Lower lobe of right lung (tissue), 2 donors: ENCODE data around the gene SLC39A10. TPM values are rescaled to one million over a fixed set of nuclear protein-coding genes. Genes with fewer than 3 reads are reported as not detected.

ENCODE experiments used
- ATAC-seq, 2 donors: fragments of 200-7000 bp; cut with Tn5 transposase; one replicate each; pipeline ENCODE4 v1.9.1; 2020 to 2022; ENCODE audit warnings: mild to moderate bottlenecking in 2 of 2, moderate library complexity in 2 of 2
- DNase-seq: peaks from one replicate; pipeline ENCODE4 v3.0.0-alpha.2; 2020
- H3K27ac ChIP-seq: fragments of 200-600 bp; one replicate; pipeline ENCODE4 v1.8.0; 2022
- H3K27me3 ChIP-seq: fragments of 200-600 bp; one replicate; pipeline ENCODE4 v1.8.0; 2022; ENCODE audit warnings: low read depth
- H3K36me3 ChIP-seq: fragments of 200-600 bp; one replicate; pipeline ENCODE4 v1.8.0; 2022; ENCODE audit warnings: mild to moderate bottlenecking
- H3K4me1 ChIP-seq: fragments of 200-600 bp; one replicate; pipeline ENCODE4 v1.8.0; 2022
- H3K4me3 ChIP-seq: fragments of 200-600 bp; one replicate; pipeline ENCODE4 v1.8.0; 2022; ENCODE audit warnings: mild to moderate bottlenecking
- H3K9me3 ChIP-seq: fragments of 200-600 bp; one replicate; pipeline ENCODE4 v1.8.0; 2022
- intact Hi-C: fragments of 100-400 bp; cut with DNase I; formaldehyde crosslinking; loops from one replicate; pipeline ENCODE4 v1.11.0; 2022
- total RNA-seq: library from RNA; stranded (reverse); fragmentation: NEBNext Ultra II Directional; extraction: Animal tissue kit (Norgen Biotek cat#: 25700); gene quantifications from one replicate; pipeline ENCODE4 v1.2.1, GENCODE V29; 2021
- TF ChIP-seq, protein P1 (sequence below): fragments of 200-600 bp; IDR thresholded peaks from one replicate; pipeline ENCODE4 v1.8.0; 2022; ENCODE audit warnings: antibody characterized with exemption, mild to moderate bottlenecking
- donor health status: DM: no; HTN: yes; CAD: no; lungs with severe emphysema.

Gene SLC39A10
- total RNA-seq, 1 donor from 2014 or later = 37.2 TPM

DNA sequence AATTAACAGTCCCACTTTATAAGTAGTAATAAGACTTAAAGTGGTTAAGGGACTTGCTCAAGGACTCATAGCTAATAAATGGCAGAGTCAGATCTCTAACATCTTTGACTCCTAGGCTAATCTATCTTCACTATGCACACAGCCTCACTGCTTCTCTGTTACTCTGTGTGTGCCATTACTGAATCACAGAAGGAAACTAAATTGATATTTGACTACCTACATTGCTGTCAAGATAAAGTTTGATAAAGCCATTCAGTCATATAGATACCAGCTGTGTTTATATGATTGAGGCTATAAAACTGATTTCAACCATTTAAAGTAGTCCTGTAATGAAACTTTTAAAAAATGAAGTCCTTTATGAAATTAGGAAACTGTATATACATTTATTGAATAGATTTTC is 10.9 kb downstream of the SLC39A10 start:
- no peaks in the 10 kb centered on the region for H3K27me3 ChIP-seq
- ATAC-seq = no peak
- no peaks in the 10 kb centered on the region for H3K36me3 ChIP-seq
- H3K4me1 ChIP-seq = no peaks in the 10 kb centered on the region
- no peaks in the 10 kb centered on the region for H3K9me3 ChIP-seq
- TF ChIP-seq, protein P1, sequence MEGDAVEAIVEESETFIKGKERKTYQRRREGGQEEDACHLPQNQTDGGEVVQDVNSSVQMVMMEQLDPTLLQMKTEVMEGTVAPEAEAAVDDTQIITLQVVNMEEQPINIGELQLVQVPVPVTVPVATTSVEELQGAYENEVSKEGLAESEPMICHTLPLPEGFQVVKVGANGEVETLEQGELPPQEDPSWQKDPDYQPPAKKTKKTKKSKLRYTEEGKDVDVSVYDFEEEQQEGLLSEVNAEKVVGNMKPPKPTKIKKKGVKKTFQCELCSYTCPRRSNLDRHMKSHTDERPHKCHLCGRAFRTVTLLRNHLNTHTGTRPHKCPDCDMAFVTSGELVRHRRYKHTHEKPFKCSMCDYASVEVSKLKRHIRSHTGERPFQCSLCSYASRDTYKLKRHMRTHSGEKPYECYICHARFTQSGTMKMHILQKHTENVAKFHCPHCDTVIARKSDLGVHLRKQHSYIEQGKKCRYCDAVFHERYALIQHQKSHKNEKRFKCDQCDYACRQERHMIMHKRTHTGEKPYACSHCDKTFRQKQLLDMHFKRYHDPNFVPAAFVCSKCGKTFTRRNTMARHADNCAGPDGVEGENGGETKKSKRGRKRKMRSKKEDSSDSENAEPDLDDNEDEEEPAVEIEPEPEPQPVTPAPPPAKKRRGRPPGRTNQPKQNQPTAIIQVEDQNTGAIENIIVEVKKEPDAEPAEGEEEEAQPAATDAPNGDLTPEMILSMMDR = no peak
- no peak overlapping the region for H3K4me3 ChIP-seq
- intact Hi-C loops = no loop called here
- DNase-seq = no peak
- H3K27ac ChIP-seq = no peak overlapping the region

DNA sequence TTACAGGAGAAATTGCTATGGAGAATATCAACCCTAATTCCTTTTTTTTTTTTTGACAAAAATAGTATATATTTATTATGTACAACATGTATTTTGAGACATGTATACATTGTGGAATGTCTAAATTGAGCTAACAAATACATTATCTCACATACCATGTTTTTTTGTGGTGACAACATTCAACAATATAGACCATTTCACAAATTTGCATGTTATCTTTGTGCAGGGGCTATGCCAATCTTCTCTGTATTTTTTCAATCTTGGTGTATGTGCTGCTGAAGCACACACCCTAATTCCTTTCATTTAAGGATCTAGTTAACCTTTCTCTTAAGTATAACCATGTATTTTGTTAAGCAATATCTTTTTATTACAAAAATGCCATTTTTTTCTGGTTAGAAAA is 13.2 kb downstream of the SLC39A10 start:
- no peaks in the 10 kb centered on the region for H3K27me3 ChIP-seq
- TF ChIP-seq, protein P1 = no peak
- DNase-seq = no peak

DNA sequence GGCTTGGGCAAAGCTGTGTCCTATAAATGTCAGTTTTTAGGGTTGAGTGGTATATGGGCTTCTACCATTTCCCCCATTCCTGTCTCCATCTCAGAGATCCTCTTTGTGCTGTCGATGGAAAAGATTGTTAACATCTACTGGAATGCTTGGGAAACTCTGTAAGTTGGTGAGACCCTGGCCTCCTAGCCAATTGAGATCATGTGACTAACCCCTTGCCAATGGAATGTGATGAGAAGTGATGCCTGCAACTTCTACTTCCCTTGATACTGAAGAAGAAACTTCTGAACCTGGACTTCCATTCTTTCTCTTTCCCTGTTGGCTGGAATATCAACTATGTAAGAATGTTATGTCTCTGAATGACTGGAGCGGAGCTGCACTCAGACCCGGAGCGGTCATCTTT is 14.5 kb downstream of the SLC39A10 start:
- Histone ChIP-seq H3K9me3 (no peaks in the 10 kb centered on the region), H3K27ac (no peak overlapping the region), H3K4me1 (no peaks in the 10 kb centered on the region), H3K27me3 (no peaks in the 10 kb centered on the region), H3K36me3 (no peaks in the 10 kb centered on the region), H3K4me3 (no peak overlapping the region)
- DNase-seq (no peak), ATAC-seq (no peak)
- intact Hi-C loops = no loop called here
- TF ChIP-seq, protein P1 = no peak

More for the DNA sequence above, 13.2 kb downstream of the SLC39A10 start:
- no peak overlapping the region for H3K27ac ChIP-seq
- H3K9me3 ChIP-seq = no peaks in the 10 kb centered on the region
- ATAC-seq = no peak
- no peaks in the 10 kb centered on the region for H3K36me3 ChIP-seq
- H3K4me3 ChIP-seq = no peak overlapping the region
- intact Hi-C loops = no loop called here
- no peaks in the 10 kb centered on the region for H3K4me1 ChIP-seq

DNA sequence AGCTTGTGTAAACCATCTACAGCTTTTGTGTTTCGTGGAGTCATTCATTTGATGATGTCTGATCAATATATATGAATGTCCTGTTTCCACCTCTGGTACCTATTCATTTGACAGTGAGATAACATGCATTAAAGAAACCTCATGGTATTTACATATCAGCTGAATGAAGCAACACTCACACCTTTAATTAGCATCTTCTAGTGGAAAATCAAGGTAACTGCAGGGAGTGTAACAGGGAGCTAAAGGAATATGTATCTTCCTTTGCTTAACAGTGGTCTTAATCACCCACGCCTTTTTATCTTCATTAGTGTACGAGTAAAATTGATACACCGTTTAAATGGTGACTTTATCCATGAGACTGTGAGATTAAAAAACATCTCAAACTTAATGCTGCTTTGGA is 15.6 kb downstream of the SLC39A10 start:
- ATAC-seq = no peak

DNA sequence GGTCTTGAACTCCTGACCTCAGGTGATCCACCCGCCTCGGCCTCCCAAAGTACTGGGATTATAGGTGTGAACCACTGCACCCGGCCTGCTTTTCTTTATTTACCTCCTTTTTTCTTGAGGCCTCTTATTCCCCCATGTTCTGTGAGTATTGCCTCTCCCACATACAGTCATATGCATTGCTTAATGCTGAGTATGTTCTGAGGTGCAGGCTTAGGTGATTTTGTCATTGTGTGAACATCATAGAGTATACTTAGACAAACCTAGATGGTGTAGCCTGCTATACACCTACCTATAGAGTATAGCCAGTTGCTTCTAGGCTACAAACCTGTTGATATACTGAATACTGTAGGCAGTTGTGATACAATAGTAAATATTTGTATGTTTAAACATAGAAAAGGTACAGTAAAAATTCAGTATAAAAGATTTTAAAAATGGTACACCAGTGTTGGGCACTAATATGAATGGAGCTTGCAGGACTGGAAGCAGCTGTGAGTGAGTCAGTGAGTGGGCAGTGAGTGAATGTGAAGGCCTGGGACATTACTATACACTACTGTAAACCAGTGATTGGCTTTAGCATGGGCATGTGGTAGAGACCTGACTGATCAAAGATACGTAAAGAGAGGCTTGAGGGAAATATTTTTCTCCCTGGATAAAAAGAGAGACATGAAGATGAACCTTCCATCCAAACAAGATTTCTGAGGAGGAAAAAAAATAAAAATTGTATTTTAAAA is 17.6 kb downstream of the SLC39A10 start:
- no peaks in the 10 kb centered on the region for H3K27me3 ChIP-seq
- no peak overlapping the region for H3K27ac ChIP-seq
- intact Hi-C loops = no loop called here
- no peak overlapping the region for H3K4me3 ChIP-seq
- no peak for ATAC-seq
- H3K36me3 ChIP-seq = no peaks in the 10 kb centered on the region
- TF ChIP-seq, protein P1 = no peak
- no peaks in the 10 kb centered on the region for H3K9me3 ChIP-seq
- DNase-seq = no peak
- H3K4me1 ChIP-seq = no peaks in the 10 kb centered on the region

More for the DNA sequence above, 15.6 kb downstream of the SLC39A10 start:
- H3K4me3 ChIP-seq = no peak overlapping the region
- H3K4me1 ChIP-seq = no peaks in the 10 kb centered on the region
- intact Hi-C loops = no loop called here
- H3K27me3 ChIP-seq = no peaks in the 10 kb centered on the region
- TF ChIP-seq, protein P1 = no peak
- no peak overlapping the region for H3K27ac ChIP-seq
- H3K9me3 ChIP-seq = no peaks in the 10 kb centered on the region
- DNase-seq = no peak
- H3K36me3 ChIP-seq = no peaks in the 10 kb centered on the region
